H1 (cell line): ENCODE measurements around the gene TMX2. TPM values are rescaled to one million over a fixed set of nuclear protein-coding genes. Genes with fewer than 3 reads are reported as not detected.

Experiments used
- CTCF ChIA-PET: fragments of 300-600 bp; sonication (Branson Sonifier 250); formaldehyde crosslinking; loops from one replicate; lab custom pipeline; 2021; ENCODE audit not compliant: partially characterized antibody; lab: Charles Lee
- POLR2A ChIA-PET: fragments of 300-600 bp; sonication (Branson Sonifier 250); formaldehyde crosslinking; loops from one replicate; lab custom pipeline; 2021; ENCODE audit warnings: inconsistent platforms; ENCODE audit not compliant: partially characterized antibody; lab: Charles Lee
- DNase-seq, 2 experiments: peaks; one replicate each; pipeline versions ENCODE4 v3.0.0 to v3.0.0-alpha.2; 2010 to 2022; ENCODE audit warnings: low spot score in 2 of 2, low read depth in 1 of 2, mixed read lengths in 1 of 2
- FAIRE-seq: peaks from 2 replicates; lab custom pipeline; 2011; peaks lifted over from hg19 to GRCh38; lab: Jason Lieb, UNC
- H2AFZ ChIP-seq: 2 replicates; pipeline ENCODE4 v1.8.1; 2012; ENCODE audit warnings: low read length, inconsistent platforms
- H2AK5ac ChIP-seq: 2 replicates; pipeline ENCODE4 v1.6.1; 2013; ENCODE audit warnings: low read depth, low read length
- H2BK120ac ChIP-seq: replicated peaks from 2 replicates; pipeline ENCODE3; 2013; ENCODE audit warnings: low read depth, low read length, inconsistent platforms
- H2BK12ac ChIP-seq: 2 replicates; pipeline ENCODE4 v1.6.1; 2013; ENCODE audit warnings: low read depth, low read length
- H2BK15ac ChIP-seq: 2 replicates; pipeline ENCODE4 v1.6.1; 2013; ENCODE audit warnings: low read length
- H2BK20ac ChIP-seq: 2 replicates; pipeline ENCODE4 v1.6.1; 2013; ENCODE audit warnings: low read length
- H2BK5ac ChIP-seq: 2 replicates; pipeline ENCODE4 v1.6.1; 2013; ENCODE audit warnings: low read depth, low read length
- H3K14ac ChIP-seq: 2 replicates; pipeline ENCODE4 v1.6.1; 2013; ENCODE audit warnings: inconsistent platforms; ENCODE audit not compliant: insufficient read length
- H3K18ac ChIP-seq: 2 replicates; pipeline ENCODE4 v1.6.1; 2013; ENCODE audit warnings: low read length; ENCODE audit errors: extremely low read depth
- H3K23ac ChIP-seq: 2 replicates; pipeline ENCODE4 v1.6.1; 2013; ENCODE audit warnings: inconsistent platforms; ENCODE audit not compliant: insufficient read length
- H3K23me2 ChIP-seq: 2 replicates; pipeline ENCODE4 v1.6.1; 2013; ENCODE audit warnings: low read depth, low read length
- H3K27ac ChIP-seq: 2 replicates; pipeline ENCODE4 v1.6.1; 2011; ENCODE audit warnings: low read depth, low read length, inconsistent platforms
- H3K27me3 ChIP-seq, 4 experiments: replicated peaks in 1 of 4; 1 replicate in 1 of 4; 2 replicates in 3 of 4; pipeline versions ENCODE4 v1.6.1 to v1.8.1; 2011 to 2013; ENCODE audit warnings: low read length in 3 of 4, mild to moderate bottlenecking in 3 of 4, inconsistent platforms in 2 of 4, mixed read lengths in 2 of 4, moderate library complexity in 1 of 4; ENCODE audit not compliant: control insufficient read depth in 3 of 4, insufficient read depth in 3 of 4; ENCODE audit errors: extremely low read depth in 1 of 4
- H3K36me3 ChIP-seq, 4 experiments: 2 replicates each; pipeline versions ENCODE4 v1.6.1 to v1.8.1; 2011 to 2013; ENCODE audit warnings: mild to moderate bottlenecking in 4 of 4, low read length in 3 of 4, moderate library complexity in 2 of 4, control low read depth in 1 of 4, inconsistent platforms in 1 of 4; ENCODE audit not compliant: insufficient read depth in 4 of 4, control insufficient read depth in 2 of 4
- H3K4ac ChIP-seq: replicated peaks from 2 replicates; pipeline ENCODE3; 2013; ENCODE audit warnings: low read length, low read depth, mixed read lengths, inconsistent platforms; ENCODE audit not compliant: insufficient read length
- H3K4me1 ChIP-seq, 4 experiments: replicated peaks in 1 of 4; 1 replicate in 1 of 4; 2 replicates in 3 of 4; pipeline versions ENCODE4 v1.6.1 to v1.8.1; 2011 to 2013; ENCODE audit warnings: low read length in 3 of 4, inconsistent platforms in 2 of 4, mixed read lengths in 1 of 4; ENCODE audit not compliant: insufficient read depth in 4 of 4, control insufficient read depth in 3 of 4
- H3K4me2 ChIP-seq, 2 experiments: 2 replicates each; pipeline versions ENCODE4 v1.6.1 to v1.8.1; 2011 to 2013; ENCODE audit warnings: low read depth in 2 of 2, low read length in 2 of 2, control low read depth in 1 of 2, inconsistent platforms in 1 of 2, mild to moderate bottlenecking in 1 of 2; ENCODE audit not compliant: insufficient read depth in 1 of 2
- H3K4me3 ChIP-seq, 4 experiments: fragments of 200-600, 300-600 bp in 1 of 4; sonication (generic), shearing (Covaris generic), sonication (Bioruptor Twin) in 1 of 4; 2 replicates each; pipeline versions ENCODE4 v1.5.1 to v1.8.1; 2011 to 2016; ENCODE audit warnings: low read length in 4 of 4, low read depth in 3 of 4, control low read depth in 2 of 4, inconsistent platforms in 2 of 4, mild to moderate bottlenecking in 2 of 4, mixed read lengths in 1 of 4, moderate library complexity in 1 of 4; ENCODE audit not compliant: insufficient read depth in 2 of 4; ENCODE audit errors: extremely low read depth in 1 of 4
- H3K56ac ChIP-seq: replicated peaks from 2 replicates; pipeline ENCODE3; 2013; ENCODE audit warnings: low read depth, mild to moderate bottlenecking, mixed read lengths, low read length, inconsistent platforms; ENCODE audit not compliant: insufficient read length
- H3K79me1 ChIP-seq: 2 replicates; pipeline ENCODE4 v1.6.1; 2013; ENCODE audit warnings: low read depth, low read length, control low read depth
- H3K79me2 ChIP-seq, 2 experiments: 2 replicates each; pipeline versions ENCODE4 v1.6.1 to v1.8.1; 2012 to 2013; ENCODE audit warnings: low read length in 2 of 2, mild to moderate bottlenecking in 2 of 2, inconsistent platforms in 1 of 2; ENCODE audit not compliant: insufficient read depth in 2 of 2, control insufficient read depth in 1 of 2
- H3K9ac ChIP-seq, 4 experiments: replicated peaks in 1 of 4; 1 replicate in 1 of 4; 2 replicates in 3 of 4; pipeline versions ENCODE4 v1.6.1 to v1.8.1; 2011 to 2013; ENCODE audit warnings: low read depth in 3 of 4, low read length in 3 of 4, control low read depth in 2 of 4, mild to moderate bottlenecking in 2 of 4, moderate library complexity in 2 of 4, inconsistent platforms in 1 of 4; ENCODE audit errors: extremely low read depth in 1 of 4
- H3K9me3 ChIP-seq, 2 experiments: 2 replicates each; pipeline versions ENCODE4 v1.6.1 to v1.8.1; 2012 to 2013; ENCODE audit warnings: mild to moderate bottlenecking in 2 of 2, moderate library complexity in 2 of 2, control low read depth in 1 of 2, inconsistent platforms in 1 of 2, low read depth in 1 of 2, low read length in 1 of 2, mixed read lengths in 1 of 2; ENCODE audit not compliant: insufficient read depth in 2 of 2
- H4K20me1 ChIP-seq, 2 experiments: replicated peaks in 1 of 2; 2 replicates each; pipeline versions ENCODE3 to v1.8.1; 2011 to 2013; ENCODE audit warnings: inconsistent platforms in 2 of 2, low read length in 2 of 2, mild to moderate bottlenecking in 1 of 2; ENCODE audit not compliant: insufficient read depth in 2 of 2, control insufficient read depth in 1 of 2
- H4K5ac ChIP-seq: 2 replicates; pipeline ENCODE4 v1.6.1; 2013; ENCODE audit warnings: low read length, low read depth, mixed read lengths, inconsistent platforms; ENCODE audit not compliant: insufficient read length
- H4K8ac ChIP-seq: 2 replicates; pipeline ENCODE4 v1.8.0; 2013; ENCODE audit warnings: mild to moderate bottlenecking, moderate library complexity, low read length, inconsistent platforms; ENCODE audit not compliant: insufficient read depth; ENCODE audit errors: extremely low read depth
- H4K91ac ChIP-seq: replicated peaks from 2 replicates; pipeline ENCODE3; 2013; ENCODE audit warnings: low read length, mixed read lengths, inconsistent platforms; ENCODE audit not compliant: insufficient read length
- CBX8 ChIP-seq: fragments of 300-800, 300-1000 bp; sonication (generic); IDR thresholded peaks from 2 replicates; pipeline ENCODE4 v1.7.1; 2016; ENCODE audit warnings: low read depth, low read length, borderline replicate concordance
- CTCF ChIP-seq, 3 experiments: IDR thresholded peaks; 1 replicate in 2 of 3; 2 replicates in 1 of 3; pipeline versions ENCODE4 v1.5.1 to v1.6.1; 2011; ENCODE audit warnings: low read length in 3 of 3, mild to moderate bottlenecking in 3 of 3, inconsistent platforms in 2 of 3, low read depth in 1 of 3, moderate library complexity in 1 of 3; ENCODE audit not compliant: insufficient read depth in 1 of 3; ENCODE audit errors: control extremely low read depth in 1 of 3
- FOSL1 ChIP-seq: IDR thresholded peaks from 2 replicates; pipeline ENCODE4 v1.6.1; 2011; ENCODE audit warnings: mild to moderate bottlenecking, low read depth, low read length, moderate library complexity; ENCODE audit not compliant: insufficient read depth
- HDAC2 ChIP-seq, 2 experiments: fragments of 300-600 bp in 1 of 2; sonication (generic) in 1 of 2; IDR thresholded peaks; 2 replicates each; pipeline ENCODE4 v1.6.1; 2011 to 2012; ENCODE audit warnings: low read depth in 2 of 2, low read length in 2 of 2, mild to moderate bottlenecking in 2 of 2, moderate library complexity in 2 of 2, borderline replicate concordance in 1 of 2, inconsistent platforms in 1 of 2
- PHF8 ChIP-seq: fragments of 200-600 bp; sonication (generic); conservative IDR thresholded peaks from 2 replicates; pipeline ENCODE4 v1.7.1; 2012; ENCODE audit warnings: low read depth, mild to moderate bottlenecking, inconsistent platforms, low read length, moderate library complexity
- RAD21 ChIP-seq, 2 experiments: IDR thresholded peaks in 1 of 2; conservative IDR thresholded peaks in 1 of 2; 2 replicates each; pipeline ENCODE4 v1.6.1; 2011; ENCODE audit warnings: low read depth in 2 of 2, low read length in 2 of 2, improper control_type of control experiment in 1 of 2, inconsistent platforms in 1 of 2, mild to moderate bottlenecking in 1 of 2, moderate library complexity in 1 of 2
- SAP30 ChIP-seq: fragments of 300-600 bp; sonication (generic); IDR thresholded peaks from 2 replicates; pipeline ENCODE4 v1.7.1; 2012; ENCODE audit warnings: low read length, moderate library complexity, mild to moderate bottlenecking, inconsistent platforms; ENCODE audit not compliant: insufficient read depth, insufficient replicate concordance
- TBP ChIP-seq: IDR thresholded peaks from 2 replicates; pipeline ENCODE4 v1.6.1; 2011; ENCODE audit warnings: low read depth, low read length, improper control_type of control experiment
- WGBS, 2 experiments: shearing (Covaris generic) in 1 of 2; methylation state at CpG; one replicate each; pipeline versions ENCODE4 v1.1.6 to v1.1.7; 2013 to 2015; ENCODE audit warnings: low lambda C conversion rate in 2 of 2, mixed read lengths in 2 of 2, inconsistent platforms in 1 of 2, low coverage in 1 of 2, missing lambda C conversion rate in 1 of 2; ENCODE audit not compliant: insufficient replicate concordance in 2 of 2, insufficient coverage in 1 of 2, insufficient read length in 1 of 2; ENCODE audit errors: extremely low coverage in 1 of 2, missing lambda C conversion rate in 1 of 2; 5-methylcytosine and 5-hydroxymethylcytosine counted together
- polyA plus RNA-seq, 7 experiments: library from polyadenylated mRNA; depleted of rRNA in 3 of 7; stranded (reverse) in 5 of 7; unstranded in 2 of 7; fragments of >200 nt in 5 of 7; fragments of 200-250 nt in 2 of 7; gene quantifications; 1 replicate in 5 of 7; 2 replicates in 1 of 7; 4 replicates in 1 of 7; pipeline versions ENCODE4 v1.2.1 to v1.2.3, GENCODE V29; 2011 to 2013; ENCODE audit warnings: missing spikeins in 2 of 7, mixed read lengths in 2 of 7
- total RNA-seq: library from RNA; stranded (reverse); fragmentation: NEBNext Ultra II Directional; extraction: Animal tissue kit (Norgen Biotek cat#: 25700); gene quantifications from 2 replicates; pipeline ENCODE4 v1.2.1, GENCODE V29; 2021

The TMX2 gene
- total and polyA plus RNA-seq, 2 of the 8 experiments (the other 6 are each of a cell fraction or from before 2014, with no cell fraction given), result 70.4 to 100.0 TPM

GRCh38 chr11:57787006-57787604 is 74.7 kb downstream of the TMX2 start:
- H3K4me3 ChIP-seq, result no peak overlapping the region
- H4K20me1 ChIP-seq, result peaks cover 3 to 6% of the 10 kb centered on the region in 2 experiments
- FAIRE-seq (no peak), DNase-seq (no peak)
- H2BK5ac ChIP-seq, result no peak overlapping the region
- H3K27me3 ChIP-seq, result no peaks in the 10 kb centered on the region
- ChIA-PET POLR2A (interaction anchor here (1.0 to 5.5 kb wide), 6 partner anchors 9 to 45 kb away, joined by 3 to 42 read pairs (median 4); partner anchors contain the start of gene SELENOH), CTCF (interaction anchor here (0.9 to 6.1 kb wide), 5 partner anchors 8 to 260 kb away, joined by 3 to 44 read pairs (median 3); partner anchors contain the start of gene BTBD18)
- no peak overlapping the region for H3K9ac ChIP-seq
- TF ChIP-seq RAD21 (IDR thresholded peaks at IDR 0.05 in 1 of 2, conservative IDR thresholded peaks at IDR 0.05 in 1 of 2; ENCODE audit: low read depth in 2 of 2, low read length in 2 of 2) (no peak), HDAC2 (IDR thresholded peaks at IDR 0.05; ENCODE audit: borderline replicate concordance in 1 of 2, low read depth in 2 of 2, low read length in 2 of 2) (no peak), PHF8 (no peak), CTCF (IDR thresholded peaks at IDR 0.05; ENCODE audit: control extremely low read depth in 1 of 3, insufficient read depth in 1 of 3, low read depth in 1 of 3, low read length in 3 of 3) (no peak), SAP30 (no peak), FOSL1 (no peak), TBP (no peak), CBX8 (no peak)
- H4K8ac ChIP-seq, result no peak overlapping the region
- no peak overlapping the region for H2BK20ac ChIP-seq
- H2BK12ac ChIP-seq, result no peak overlapping the region
- H3K4me2 ChIP-seq, result no peak overlapping the region
- 90% methylated on average over 4 of the region's 4 CpGs; no CpG with 5 or more reads in 1 of the 2 experiments for WGBS, 2 experiments
- H3K36me3 ChIP-seq, result peaks cover 0 to 5% (median 2%) of the 10 kb centered on the region in 4 experiments; a peak in 3 of 8 replicates
- H3K23me2 ChIP-seq, result no peaks in the 10 kb centered on the region
- no peak overlapping the region for H3K4ac ChIP-seq
- no peak overlapping the region for H4K5ac ChIP-seq
- no peak overlapping the region for H4K91ac ChIP-seq
- peaks cover 8 to 96% of the 10 kb centered on the region in 2 experiments; a peak in 3 of 4 replicates for H3K79me2 ChIP-seq
- no peak overlapping the region for H3K18ac ChIP-seq
- no peak overlapping the region for H2BK15ac ChIP-seq
- H3K27ac ChIP-seq, result no peak overlapping the region
- no peaks in the 10 kb centered on the region for H3K9me3 ChIP-seq
- no peak overlapping the region for H3K23ac ChIP-seq
- peaks cover 0 to 12% (median 7%) of the 10 kb centered on the region in 4 experiments; a peak in 5 of 7 replicates for H3K4me1 ChIP-seq
- H3K14ac ChIP-seq, result no peak overlapping the region
- no peak overlapping the region for H3K56ac ChIP-seq
- H3K79me1 ChIP-seq, result peaks cover 4% of the 10 kb centered on the region
- H2AK5ac ChIP-seq, result no peak overlapping the region
- H2AFZ ChIP-seq, result no peak overlapping the region
- H2BK120ac ChIP-seq, result no peak overlapping the region
